Endothelial cell of umbilical vein (primary cell): ENCODE data around the gene ENHO.

ENCODE experiments used
- CTCF ChIP-seq, 2 donors: IDR thresholded peaks; 1 replicate in 1 of 2; 2 replicates in 1 of 2; pipeline ENCODE4 v1.5.1; 2011; ENCODE audit warnings: low read length in 2 of 2, mild to moderate bottlenecking in 2 of 2, moderate library complexity in 2 of 2, control low read depth in 1 of 2, inconsistent platforms in 1 of 2, low read depth in 1 of 2; ENCODE audit not compliant: insufficient read depth in 1 of 2; ENCODE audit errors: extremely low read depth in 1 of 2
- EZH2 ChIP-seq: IDR thresholded peaks from 2 replicates; pipeline ENCODE4 v1.6.1; 2012; ENCODE audit warnings: borderline replicate concordance, low read depth, mild to moderate bottlenecking, moderate library complexity, low read length, inconsistent platforms; ENCODE audit not compliant: severe bottlenecking
- MAX ChIP-seq: IDR thresholded peaks from 2 replicates; pipeline ENCODE4 v1.6.1; 2011; ENCODE audit not compliant: insufficient read depth, insufficient read length
- MYC ChIP-seq: IDR thresholded peaks from one replicate; pipeline ENCODE4 v1.6.1; 2011; ENCODE audit warnings: mild to moderate bottlenecking, low read depth, low read length
- POLR2A ChIP-seq: IDR thresholded peaks from 2 replicates; pipeline ENCODE4 v1.6.1; 2012; ENCODE audit warnings: low read depth, mild to moderate bottlenecking, control low read depth, low read length
- POLR2AphosphoS5 ChIP-seq: IDR thresholded peaks from 2 replicates; pipeline ENCODE4 v1.6.1; 2012; ENCODE audit warnings: low read depth, mild to moderate bottlenecking, control low read depth, low read length, moderate library complexity; ENCODE audit not compliant: insufficient read depth

GRCh38 chr9:34555500-34555899 lies 32.7 kb upstream of the ENHO start:
- TF ChIP-seq CTCF (IDR thresholded peaks at IDR 0.05; ENCODE audit: extremely low read depth in 1 of 2, insufficient read depth in 1 of 2, low read depth in 1 of 2, low read length in 2 of 2) (no peak), POLR2A (no peak), POLR2AphosphoS5 (no peak), MYC (no peak), EZH2 (no peak), MAX (no peak)
